ENCODE results near the gene CCDC116. TPM values are rescaled to one million over a fixed set of nuclear protein-coding genes. Genes with fewer than 3 reads are reported as not detected.
A peak's percentile ranks its signal among the peaks of the same experiment; 100 is the strongest.

CCDC116 gene
- total RNA-seq, 1 experiment from 2014 or later = 0.33 TPM

DNA sequence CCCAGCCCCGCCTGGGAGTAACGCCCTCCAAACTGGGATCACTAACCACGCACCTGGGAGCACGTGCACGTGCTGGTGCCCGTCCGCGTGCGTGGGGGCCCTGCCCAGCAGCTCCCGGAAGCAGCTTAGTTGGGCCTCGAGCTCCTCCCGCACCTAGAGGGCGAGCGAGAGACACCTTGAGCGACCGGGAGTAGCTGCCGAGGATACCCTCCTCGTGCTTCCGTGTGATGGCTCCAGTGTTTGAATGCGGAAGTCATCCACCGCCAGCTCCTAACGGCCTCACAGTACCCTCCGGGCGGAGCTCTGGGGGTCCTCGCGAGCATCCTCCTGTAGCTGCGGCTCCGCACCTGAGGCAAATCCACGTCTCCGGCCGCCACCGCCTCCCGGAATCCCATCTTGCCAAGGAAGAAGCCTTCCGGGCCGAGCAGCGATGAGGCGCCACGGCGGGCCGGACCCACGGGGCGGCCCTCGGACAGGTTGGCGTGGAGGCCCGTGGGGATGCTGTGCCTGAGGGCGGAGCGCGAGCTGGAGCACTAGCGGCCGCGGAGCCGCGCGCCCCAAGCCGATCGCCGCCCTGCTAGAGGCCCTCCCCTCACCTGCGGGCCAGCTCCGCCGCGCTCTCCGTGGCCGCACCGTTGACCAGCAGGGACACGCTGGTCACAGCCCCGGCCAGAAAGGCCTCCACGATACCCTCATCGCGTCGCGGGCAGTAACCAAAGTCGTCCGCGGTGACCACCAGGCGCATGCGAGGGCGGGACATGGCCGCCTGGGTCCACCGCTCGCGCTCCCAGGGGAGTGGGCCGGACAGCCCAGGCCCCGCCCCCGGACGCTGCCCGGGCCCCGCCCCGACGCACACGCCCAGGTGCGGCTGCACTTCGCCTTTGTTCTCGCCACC lies 3.1 kb upstream of the CCDC116 start, which contains the start of gene YDJC:
TSS of gene YDJC (minus strand) at position 768 of the 895 bp plus-strand sequence. CDS start at position 760, 8 bp downstream.
- peaks cover 25% of the 10 kb centered on the region; the same call in 1 of the 2 replicates for H3F3A ChIP-seq (ENCODE audit: insufficient read depth, low read depth)
- H3K36me3 ChIP-seq (ENCODE audit: low read depth) = no peaks in the 10 kb centered on the region
- peak; percentile 80 to 91 for DNase-seq
- H2AFZ ChIP-seq = peak within 1 kb of the TSS; percentile 81
- intact Hi-C loops (cut with micrococcal nuclease; ENCODE audit: unreplicated experiment) = no loop called here
- no peaks in the 10 kb centered on the region for H3K9me2 ChIP-seq (ENCODE audit: insufficient read depth)
- no peaks in the 10 kb centered on the region for H3K27me3 ChIP-seq (ENCODE audit: insufficient read depth, low read depth)
- H4K20me1 ChIP-seq (ENCODE audit: insufficient read depth) = peaks cover 20% of the 10 kb centered on the region
- CTCF ChIA-PET = interaction anchor here (0.6 to 2.2 kb wide), 5 partner anchors 12 to 55 kb away, joined by 3 to 12 read pairs (median 4); partner anchors contain the start of gene SDF2L1
- no peaks in the 10 kb centered on the region for H3K9me3 ChIP-seq (ENCODE audit: insufficient read depth, low read depth)
- BruUV-seq (replicated peaks) = TSS peak; percentile 55
- H3K4me1 ChIP-seq (replicated peaks; ENCODE audit: insufficient read depth) = peaks cover 7% of the 10 kb centered on the region; the same call in 1 of the 2 replicates
- H3K4me2 ChIP-seq = peak within 1 kb of the TSS; percentile 76
- POLR2A ChIA-PET (ENCODE audit: unreplicated experiment) = interaction anchor here (0.6 to 0.7 kb wide), 5 partner anchors 13 to 55 kb away, joined by 3 to 5 read pairs (median 4); partner anchors contain the start of gene SDF2L1
- TF ChIP-seq EZH2 (IDR thresholded peaks at IDR 0.05; ENCODE audit: low read depth) = no peak
- TF ChIP-seq, protein P1, sequence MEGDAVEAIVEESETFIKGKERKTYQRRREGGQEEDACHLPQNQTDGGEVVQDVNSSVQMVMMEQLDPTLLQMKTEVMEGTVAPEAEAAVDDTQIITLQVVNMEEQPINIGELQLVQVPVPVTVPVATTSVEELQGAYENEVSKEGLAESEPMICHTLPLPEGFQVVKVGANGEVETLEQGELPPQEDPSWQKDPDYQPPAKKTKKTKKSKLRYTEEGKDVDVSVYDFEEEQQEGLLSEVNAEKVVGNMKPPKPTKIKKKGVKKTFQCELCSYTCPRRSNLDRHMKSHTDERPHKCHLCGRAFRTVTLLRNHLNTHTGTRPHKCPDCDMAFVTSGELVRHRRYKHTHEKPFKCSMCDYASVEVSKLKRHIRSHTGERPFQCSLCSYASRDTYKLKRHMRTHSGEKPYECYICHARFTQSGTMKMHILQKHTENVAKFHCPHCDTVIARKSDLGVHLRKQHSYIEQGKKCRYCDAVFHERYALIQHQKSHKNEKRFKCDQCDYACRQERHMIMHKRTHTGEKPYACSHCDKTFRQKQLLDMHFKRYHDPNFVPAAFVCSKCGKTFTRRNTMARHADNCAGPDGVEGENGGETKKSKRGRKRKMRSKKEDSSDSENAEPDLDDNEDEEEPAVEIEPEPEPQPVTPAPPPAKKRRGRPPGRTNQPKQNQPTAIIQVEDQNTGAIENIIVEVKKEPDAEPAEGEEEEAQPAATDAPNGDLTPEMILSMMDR (conservative IDR thresholded peaks at IDR 0.05) = peak; percentile 55; the same call in 1 of the 2 replicates
- peak within 1 kb of the TSS; percentile 80 for H3K4me3 ChIP-seq
- peak within 1 kb of the TSS; percentile 75 for H3K27ac ChIP-seq
- H3K79me2 ChIP-seq (ENCODE audit: low read depth) = peaks cover 36% of the 10 kb centered on the region

DNA sequence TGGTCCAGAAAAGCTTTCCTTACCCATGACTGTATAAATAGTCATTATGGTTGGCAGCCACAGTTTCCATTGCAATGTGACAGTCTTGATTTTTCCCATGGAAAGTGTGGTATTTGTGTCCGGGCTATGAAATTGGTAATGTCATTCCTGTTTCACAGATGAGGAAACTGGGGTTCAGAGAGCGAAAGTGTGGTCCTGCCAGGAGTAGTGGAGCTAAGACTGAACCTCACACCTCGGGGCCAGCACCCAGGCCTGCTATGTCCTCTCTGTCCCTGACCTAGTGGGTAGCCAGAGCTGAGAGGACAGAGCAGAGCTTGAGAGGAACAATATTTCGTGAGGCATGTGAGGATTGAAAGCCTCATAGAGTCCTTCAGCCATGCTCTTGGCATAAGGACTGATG lies 1.5 kb upstream of the CCDC116 start:
- Histone ChIP-seq H3K4me1 (replicated peaks; ENCODE audit: insufficient read depth) (peaks cover 7% of the 10 kb centered on the region; the same call in 1 of the 2 replicates), H3K4me3 (no peak overlapping the region), H3K9me2 (ENCODE audit: insufficient read depth) (no peaks in the 10 kb centered on the region), H3K9me3 (ENCODE audit: insufficient read depth, low read depth) (no peaks in the 10 kb centered on the region), H3K27ac (no peak overlapping the region), H3K36me3 (ENCODE audit: low read depth) (no peaks in the 10 kb centered on the region), H3K27me3 (ENCODE audit: insufficient read depth, low read depth) (no peaks in the 10 kb centered on the region), H4K20me1 (ENCODE audit: insufficient read depth) (peaks cover 11% of the 10 kb centered on the region; the same call in 1 of the 2 replicates), H3K79me2 (ENCODE audit: low read depth) (peaks cover 36% of the 10 kb centered on the region), H2AFZ (no peak overlapping the region), H3K4me2 (no peak overlapping the region), H3F3A (ENCODE audit: insufficient read depth, low read depth) (peaks cover 10% of the 10 kb centered on the region; the same call in 1 of the 2 replicates)
- TF ChIP-seq, protein P1 (conservative IDR thresholded peaks at IDR 0.05) = no peak
- no peak for TF ChIP-seq EZH2 (IDR thresholded peaks at IDR 0.05; ENCODE audit: low read depth)
- ChIA-PET POLR2A (ENCODE audit: unreplicated experiment) (no interaction called here), CTCF (interaction anchor here (0.7 kb wide), 1 partner anchor 16 kb away, joined by 3 read pairs; no protein-coding TSS in a partner anchor)
- no TSS peak for BruUV-seq (replicated peaks)
- intact Hi-C loops (cut with micrococcal nuclease; ENCODE audit: unreplicated experiment) = no loop called here
- no peak for DNase-seq

DNA sequence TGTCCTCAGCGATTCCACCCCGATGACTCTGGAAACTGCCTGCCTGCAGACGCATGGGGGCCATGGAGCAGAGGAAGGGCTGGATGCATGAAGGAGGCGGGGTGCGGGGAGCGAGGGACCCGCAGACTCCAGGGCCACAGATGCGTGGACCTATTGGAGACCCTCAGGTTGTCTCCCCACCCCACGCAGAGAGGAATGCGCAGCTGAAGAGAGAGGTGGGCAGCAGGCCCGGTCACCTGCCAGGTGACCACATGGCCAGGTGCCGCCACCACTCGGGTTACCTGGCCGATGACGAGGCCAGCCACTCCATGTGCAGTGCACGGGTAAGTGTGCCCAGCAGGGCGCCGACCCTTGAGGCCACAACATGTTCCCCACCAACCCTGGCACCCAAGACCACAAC lies 371 bp downstream of the CCDC116 start:
- H3K79me2 ChIP-seq (ENCODE audit: low read depth) = peaks cover 17% of the 10 kb centered on the region
- no peaks in the 10 kb centered on the region for H3K27me3 ChIP-seq (ENCODE audit: insufficient read depth, low read depth)
- no peaks in the 10 kb centered on the region for H3F3A ChIP-seq (ENCODE audit: insufficient read depth, low read depth)
- intact Hi-C loops (cut with micrococcal nuclease; ENCODE audit: unreplicated experiment) = no loop called here
- H4K20me1 ChIP-seq (ENCODE audit: insufficient read depth) = peaks cover 2% of the 10 kb centered on the region; the same call in 1 of the 2 replicates
- no peaks in the 10 kb centered on the region for H3K9me3 ChIP-seq (ENCODE audit: insufficient read depth, low read depth)
- no peaks in the 10 kb centered on the region for H3K9me2 ChIP-seq (ENCODE audit: insufficient read depth)
- H3K4me3 ChIP-seq = no peak overlapping the region
- TF ChIP-seq, protein P1 (conservative IDR thresholded peaks at IDR 0.05) = no peak
- no peak for TF ChIP-seq EZH2 (IDR thresholded peaks at IDR 0.05; ENCODE audit: low read depth)
- no peak overlapping the region for H2AFZ ChIP-seq
- peaks cover 7% of the 10 kb centered on the region; the same call in 1 of the 2 replicates for H3K4me1 ChIP-seq (replicated peaks; ENCODE audit: insufficient read depth)
- no TSS peak for BruUV-seq (replicated peaks)
- ChIA-PET POLR2A (ENCODE audit: unreplicated experiment) (no interaction called here), CTCF (no interaction called here)
- DNase-seq = no peak
- H3K4me2 ChIP-seq = no peak overlapping the region
- H3K36me3 ChIP-seq (ENCODE audit: low read depth) = no peaks in the 10 kb centered on the region
- H3K27ac ChIP-seq = no peak overlapping the region
